GM21717 (cell line): ENCODE data around the gene ADD3.

Experiments
- ATAC-seq: cut with Tn5 transposase; IDR thresholded peaks from one replicate; pipeline ENCODE4 v1.9.1; 2021; ENCODE audit warnings: mild to moderate bottlenecking, moderate library complexity; ENCODE audit not compliant: unreplicated experiment

Gene ADD3

GRCh38 chr10:110174201-110174600 lies 166.4 kb downstream of the ADD3 start:
- ATAC-seq: no peak

- ATAC-seq: no peak
Measured at GRCh38 chr10:110174816-110175215, 167.0 kb downstream of the ADD3 start.

- no peak for ATAC-seq
Measured at GRCh38 chr10:110175406-110175805, 167.6 kb downstream of the ADD3 start.

- no peak for ATAC-seq
Measured at GRCh38 chr10:110176141-110177030, 168.6 kb downstream of the ADD3 start.

- ATAC-seq: no peak
Measured at GRCh38 chr10:110179220-110179619, 171.4 kb downstream of the ADD3 start.

GRCh38 chr10:110181451-110181850 lies 173.7 kb downstream of the ADD3 start:
- no peak for ATAC-seq

- no peak for ATAC-seq
Measured at GRCh38 chr10:110181911-110182310, 174.1 kb downstream of the ADD3 start.

- ATAC-seq: no peak
Measured at GRCh38 chr10:110184398-110184797, 176.6 kb downstream of the ADD3 start.
